ENCODE results near the gene AKAP17A. TPM values are rescaled to one million over a fixed set of nuclear protein-coding genes. Genes with fewer than 3 reads are reported as not detected.

The AKAP17A gene
- total RNA-seq, 1 experiment from 2014 or later, result 68.1 TPM

DNA sequence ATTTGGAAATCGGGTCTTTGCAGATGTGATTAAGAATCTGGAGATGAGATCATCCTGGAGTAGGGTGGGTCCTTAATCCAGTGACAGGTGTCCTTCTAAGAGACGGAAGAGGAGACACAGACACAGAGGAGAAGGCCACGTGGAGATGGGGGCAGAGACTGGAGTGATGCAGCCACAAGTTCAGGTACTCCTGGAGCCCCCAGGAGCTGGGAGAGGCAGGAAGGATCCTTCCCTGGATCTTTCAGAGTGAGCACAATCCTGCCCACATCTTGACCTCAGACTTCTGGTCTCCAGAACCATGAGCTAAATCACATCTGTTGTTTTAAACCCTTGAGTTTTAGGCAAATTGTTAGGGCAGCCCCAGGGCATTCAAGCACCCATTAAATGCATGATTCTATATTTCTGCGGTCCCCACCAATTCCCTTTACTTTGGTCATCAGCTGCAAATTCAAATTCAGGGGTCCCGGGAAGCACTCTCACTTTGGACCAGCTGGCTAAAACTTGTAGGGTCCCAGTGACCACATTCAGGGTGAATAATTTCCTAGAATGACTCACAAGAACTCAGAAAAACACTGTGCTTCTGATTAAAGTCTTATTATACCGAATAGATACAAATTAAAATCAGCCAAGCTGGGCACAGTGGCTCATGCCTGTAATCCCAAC is 12.8 kb upstream of the AKAP17A start (continued):
- TF ChIP-seq, protein P1, sequence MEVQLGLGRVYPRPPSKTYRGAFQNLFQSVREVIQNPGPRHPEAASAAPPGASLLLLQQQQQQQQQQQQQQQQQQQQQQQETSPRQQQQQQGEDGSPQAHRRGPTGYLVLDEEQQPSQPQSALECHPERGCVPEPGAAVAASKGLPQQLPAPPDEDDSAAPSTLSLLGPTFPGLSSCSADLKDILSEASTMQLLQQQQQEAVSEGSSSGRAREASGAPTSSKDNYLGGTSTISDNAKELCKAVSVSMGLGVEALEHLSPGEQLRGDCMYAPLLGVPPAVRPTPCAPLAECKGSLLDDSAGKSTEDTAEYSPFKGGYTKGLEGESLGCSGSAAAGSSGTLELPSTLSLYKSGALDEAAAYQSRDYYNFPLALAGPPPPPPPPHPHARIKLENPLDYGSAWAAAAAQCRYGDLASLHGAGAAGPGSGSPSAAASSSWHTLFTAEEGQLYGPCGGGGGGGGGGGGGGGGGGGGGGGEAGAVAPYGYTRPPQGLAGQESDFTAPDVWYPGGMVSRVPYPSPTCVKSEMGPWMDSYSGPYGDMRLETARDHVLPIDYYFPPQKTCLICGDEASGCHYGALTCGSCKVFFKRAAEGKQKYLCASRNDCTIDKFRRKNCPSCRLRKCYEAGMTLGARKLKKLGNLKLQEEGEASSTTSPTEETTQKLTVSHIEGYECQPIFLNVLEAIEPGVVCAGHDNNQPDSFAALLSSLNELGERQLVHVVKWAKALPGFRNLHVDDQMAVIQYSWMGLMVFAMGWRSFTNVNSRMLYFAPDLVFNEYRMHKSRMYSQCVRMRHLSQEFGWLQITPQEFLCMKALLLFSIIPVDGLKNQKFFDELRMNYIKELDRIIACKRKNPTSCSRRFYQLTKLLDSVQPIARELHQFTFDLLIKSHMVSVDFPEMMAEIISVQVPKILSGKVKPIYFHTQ (CRISPR knock-in tag; IDR thresholded peaks at IDR 0.05), result no peak
- no peak for TF ChIP-seq KAT7 (CRISPR knock-in tag; IDR thresholded peaks at IDR 0.05; ENCODE audit: borderline replicate concordance)
- TF ChIP-seq, protein P2, sequence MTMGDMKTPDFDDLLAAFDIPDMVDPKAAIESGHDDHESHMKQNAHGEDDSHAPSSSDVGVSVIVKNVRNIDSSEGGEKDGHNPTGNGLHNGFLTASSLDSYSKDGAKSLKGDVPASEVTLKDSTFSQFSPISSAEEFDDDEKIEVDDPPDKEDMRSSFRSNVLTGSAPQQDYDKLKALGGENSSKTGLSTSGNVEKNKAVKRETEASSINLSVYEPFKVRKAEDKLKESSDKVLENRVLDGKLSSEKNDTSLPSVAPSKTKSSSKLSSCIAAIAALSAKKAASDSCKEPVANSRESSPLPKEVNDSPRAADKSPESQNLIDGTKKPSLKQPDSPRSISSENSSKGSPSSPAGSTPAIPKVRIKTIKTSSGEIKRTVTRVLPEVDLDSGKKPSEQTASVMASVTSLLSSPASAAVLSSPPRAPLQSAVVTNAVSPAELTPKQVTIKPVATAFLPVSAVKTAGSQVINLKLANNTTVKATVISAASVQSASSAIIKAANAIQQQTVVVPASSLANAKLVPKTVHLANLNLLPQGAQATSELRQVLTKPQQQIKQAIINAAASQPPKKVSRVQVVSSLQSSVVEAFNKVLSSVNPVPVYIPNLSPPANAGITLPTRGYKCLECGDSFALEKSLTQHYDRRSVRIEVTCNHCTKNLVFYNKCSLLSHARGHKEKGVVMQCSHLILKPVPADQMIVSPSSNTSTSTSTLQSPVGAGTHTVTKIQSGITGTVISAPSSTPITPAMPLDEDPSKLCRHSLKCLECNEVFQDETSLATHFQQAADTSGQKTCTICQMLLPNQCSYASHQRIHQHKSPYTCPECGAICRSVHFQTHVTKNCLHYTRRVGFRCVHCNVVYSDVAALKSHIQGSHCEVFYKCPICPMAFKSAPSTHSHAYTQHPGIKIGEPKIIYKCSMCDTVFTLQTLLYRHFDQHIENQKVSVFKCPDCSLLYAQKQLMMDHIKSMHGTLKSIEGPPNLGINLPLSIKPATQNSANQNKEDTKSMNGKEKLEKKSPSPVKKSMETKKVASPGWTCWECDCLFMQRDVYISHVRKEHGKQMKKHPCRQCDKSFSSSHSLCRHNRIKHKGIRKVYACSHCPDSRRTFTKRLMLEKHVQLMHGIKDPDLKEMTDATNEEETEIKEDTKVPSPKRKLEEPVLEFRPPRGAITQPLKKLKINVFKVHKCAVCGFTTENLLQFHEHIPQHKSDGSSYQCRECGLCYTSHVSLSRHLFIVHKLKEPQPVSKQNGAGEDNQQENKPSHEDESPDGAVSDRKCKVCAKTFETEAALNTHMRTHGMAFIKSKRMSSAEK (CRISPR knock-in tag; IDR thresholded peaks at IDR 0.05; ENCODE audit: borderline replicate concordance), result no peak
- TF ChIP-seq CREM (CRISPR knock-in tag; IDR thresholded peaks at IDR 0.05), result no peak
- TF ChIP-seq, protein P3, sequence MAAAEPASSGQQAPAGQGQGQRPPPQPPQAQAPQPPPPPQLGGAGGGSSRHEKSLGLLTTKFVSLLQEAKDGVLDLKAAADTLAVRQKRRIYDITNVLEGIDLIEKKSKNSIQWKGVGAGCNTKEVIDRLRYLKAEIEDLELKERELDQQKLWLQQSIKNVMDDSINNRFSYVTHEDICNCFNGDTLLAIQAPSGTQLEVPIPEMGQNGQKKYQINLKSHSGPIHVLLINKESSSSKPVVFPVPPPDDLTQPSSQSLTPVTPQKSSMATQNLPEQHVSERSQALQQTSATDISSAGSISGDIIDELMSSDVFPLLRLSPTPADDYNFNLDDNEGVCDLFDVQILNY (CRISPR knock-in tag; IDR thresholded peaks at IDR 0.05), result no peak
- TF ChIP-seq SOX15 (CRISPR knock-in tag; IDR thresholded peaks at IDR 0.05), result no peak

DNA sequence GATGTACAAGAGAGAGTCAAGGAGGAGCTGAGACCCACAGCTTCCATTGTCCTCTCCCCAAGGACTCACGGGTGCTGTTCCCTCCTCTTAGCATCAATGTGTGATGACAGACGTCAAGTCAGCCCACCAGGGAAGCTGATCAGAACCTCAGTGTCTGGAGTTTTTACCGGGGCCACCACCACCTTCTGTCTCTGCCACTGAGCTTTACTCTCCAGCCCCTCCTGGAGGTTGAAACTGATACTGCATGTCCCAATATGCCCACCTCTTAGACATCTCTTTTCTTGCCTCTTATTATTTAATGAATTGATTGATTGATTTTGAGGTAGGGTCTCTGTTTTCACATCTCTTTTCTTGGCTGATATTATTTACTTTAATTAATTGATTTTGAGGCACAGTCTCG is 10.3 kb upstream of the AKAP17A start:
- DNase-seq (ENCODE audit: low spot score), result peak; percentile 75
- Mint-ChIP-seq H3K9me3 (peaks cover 18% of the 10 kb centered on the region), H3K4me1 (no peaks in the 10 kb centered on the region)

DNA sequence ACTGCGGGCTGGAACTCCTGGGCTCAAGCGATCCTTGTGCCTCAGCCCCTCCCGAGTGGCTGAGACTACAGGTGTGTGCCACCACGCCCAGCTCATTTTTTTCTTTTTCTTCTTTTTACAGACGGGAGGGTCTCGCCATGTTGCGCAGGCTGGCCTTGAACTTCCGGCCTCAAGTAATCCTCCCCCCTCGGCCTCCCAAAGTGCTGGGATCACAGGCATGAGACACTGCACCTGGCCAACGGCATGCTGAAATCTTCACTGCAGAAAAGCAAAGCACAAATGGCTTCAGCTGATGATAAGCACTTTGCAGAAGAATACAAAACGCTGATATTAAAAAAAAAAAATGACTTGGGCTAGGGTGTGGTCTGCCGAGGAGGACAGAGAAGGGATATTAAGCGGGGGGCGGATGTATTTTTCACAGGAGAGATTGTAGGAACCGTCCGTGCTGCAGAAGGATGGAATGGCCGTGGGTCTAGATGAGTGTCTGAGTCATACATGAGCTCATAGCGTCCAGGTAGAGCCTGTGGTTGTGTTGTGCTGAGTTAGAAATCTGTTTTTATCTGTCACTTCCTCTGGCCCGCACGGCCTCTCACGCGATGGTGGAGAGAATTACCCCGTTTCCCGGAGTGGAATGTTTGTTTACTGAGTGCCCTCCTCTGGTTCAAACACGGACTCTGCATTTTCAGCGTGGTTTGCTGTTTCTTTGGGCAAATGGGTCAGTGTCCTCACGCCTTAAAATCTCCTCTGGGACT is 8.5 kb upstream of the AKAP17A start:
- H3K36me3 Mint-ChIP-seq, result 0 out of 2 replicates have a peak, but pooled peaks cover 3% of the 10 kb centered on the region
- ATAC-seq (no peak), DNase-seq (ENCODE audit: low spot score) (no peak)
- CTCF ChIA-PET, result no interaction called here
- POLR2A ChIA-PET, result no interaction called here
- no peak overlapping the region for H3K27ac Mint-ChIP-seq
- H3K27me3 Mint-ChIP-seq (ENCODE audit: low read depth), result no peaks in the 10 kb centered on the region
- H3K9me3 Mint-ChIP-seq, result peaks cover 18% of the 10 kb centered on the region
- no peak overlapping the region for H3K4me3 Mint-ChIP-seq
- H3K4me1 Mint-ChIP-seq, result peaks cover 7% of the 10 kb centered on the region
- TF ChIP-seq, protein P4, sequence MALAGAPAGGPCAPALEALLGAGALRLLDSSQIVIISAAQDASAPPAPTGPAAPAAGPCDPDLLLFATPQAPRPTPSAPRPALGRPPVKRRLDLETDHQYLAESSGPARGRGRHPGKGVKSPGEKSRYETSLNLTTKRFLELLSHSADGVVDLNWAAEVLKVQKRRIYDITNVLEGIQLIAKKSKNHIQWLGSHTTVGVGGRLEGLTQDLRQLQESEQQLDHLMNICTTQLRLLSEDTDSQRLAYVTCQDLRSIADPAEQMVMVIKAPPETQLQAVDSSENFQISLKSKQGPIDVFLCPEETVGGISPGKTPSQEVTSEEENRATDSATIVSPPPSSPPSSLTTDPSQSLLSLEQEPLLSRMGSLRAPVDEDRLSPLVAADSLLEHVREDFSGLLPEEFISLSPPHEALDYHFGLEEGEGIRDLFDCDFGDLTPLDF (CRISPR knock-in tag; IDR thresholded peaks at IDR 0.05), result no peak
- TF ChIP-seq RORB (CRISPR knock-in tag; IDR thresholded peaks at IDR 0.05), result no peak
- TF ChIP-seq, protein P5, sequence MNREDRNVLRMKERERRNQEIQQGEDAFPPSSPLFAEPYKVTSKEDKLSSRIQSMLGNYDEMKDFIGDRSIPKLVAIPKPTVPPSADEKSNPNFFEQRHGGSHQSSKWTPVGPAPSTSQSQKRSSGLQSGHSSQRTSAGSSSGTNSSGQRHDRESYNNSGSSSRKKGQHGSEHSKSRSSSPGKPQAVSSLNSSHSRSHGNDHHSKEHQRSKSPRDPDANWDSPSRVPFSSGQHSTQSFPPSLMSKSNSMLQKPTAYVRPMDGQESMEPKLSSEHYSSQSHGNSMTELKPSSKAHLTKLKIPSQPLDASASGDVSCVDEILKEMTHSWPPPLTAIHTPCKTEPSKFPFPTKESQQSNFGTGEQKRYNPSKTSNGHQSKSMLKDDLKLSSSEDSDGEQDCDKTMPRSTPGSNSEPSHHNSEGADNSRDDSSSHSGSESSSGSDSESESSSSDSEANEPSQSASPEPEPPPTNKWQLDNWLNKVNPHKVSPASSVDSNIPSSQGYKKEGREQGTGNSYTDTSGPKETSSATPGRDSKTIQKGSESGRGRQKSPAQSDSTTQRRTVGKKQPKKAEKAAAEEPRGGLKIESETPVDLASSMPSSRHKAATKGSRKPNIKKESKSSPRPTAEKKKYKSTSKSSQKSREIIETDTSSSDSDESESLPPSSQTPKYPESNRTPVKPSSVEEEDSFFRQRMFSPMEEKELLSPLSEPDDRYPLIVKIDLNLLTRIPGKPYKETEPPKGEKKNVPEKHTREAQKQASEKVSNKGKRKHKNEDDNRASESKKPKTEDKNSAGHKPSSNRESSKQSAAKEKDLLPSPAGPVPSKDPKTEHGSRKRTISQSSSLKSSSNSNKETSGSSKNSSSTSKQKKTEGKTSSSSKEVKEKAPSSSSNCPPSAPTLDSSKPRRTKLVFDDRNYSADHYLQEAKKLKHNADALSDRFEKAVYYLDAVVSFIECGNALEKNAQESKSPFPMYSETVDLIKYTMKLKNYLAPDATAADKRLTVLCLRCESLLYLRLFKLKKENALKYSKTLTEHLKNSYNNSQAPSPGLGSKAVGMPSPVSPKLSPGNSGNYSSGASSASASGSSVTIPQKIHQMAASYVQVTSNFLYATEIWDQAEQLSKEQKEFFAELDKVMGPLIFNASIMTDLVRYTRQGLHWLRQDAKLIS (CRISPR knock-in tag; IDR thresholded peaks at IDR 0.05; ENCODE audit: borderline replicate concordance), result no peak
- no peak for TF ChIP-seq ZBTB21 (CRISPR knock-in tag; IDR thresholded peaks at IDR 0.05; ENCODE audit: borderline replicate concordance)
- TF ChIP-seq NR2C2 (CRISPR knock-in tag; IDR thresholded peaks at IDR 0.05), result no peak

More for the DNA sequence above, 10.3 kb upstream of the AKAP17A start:
- no peak for TF ChIP-seq RELA (CRISPR knock-in tag; IDR thresholded peaks at IDR 0.05; ENCODE audit: borderline replicate concordance)
- TF ChIP-seq, protein P6, sequence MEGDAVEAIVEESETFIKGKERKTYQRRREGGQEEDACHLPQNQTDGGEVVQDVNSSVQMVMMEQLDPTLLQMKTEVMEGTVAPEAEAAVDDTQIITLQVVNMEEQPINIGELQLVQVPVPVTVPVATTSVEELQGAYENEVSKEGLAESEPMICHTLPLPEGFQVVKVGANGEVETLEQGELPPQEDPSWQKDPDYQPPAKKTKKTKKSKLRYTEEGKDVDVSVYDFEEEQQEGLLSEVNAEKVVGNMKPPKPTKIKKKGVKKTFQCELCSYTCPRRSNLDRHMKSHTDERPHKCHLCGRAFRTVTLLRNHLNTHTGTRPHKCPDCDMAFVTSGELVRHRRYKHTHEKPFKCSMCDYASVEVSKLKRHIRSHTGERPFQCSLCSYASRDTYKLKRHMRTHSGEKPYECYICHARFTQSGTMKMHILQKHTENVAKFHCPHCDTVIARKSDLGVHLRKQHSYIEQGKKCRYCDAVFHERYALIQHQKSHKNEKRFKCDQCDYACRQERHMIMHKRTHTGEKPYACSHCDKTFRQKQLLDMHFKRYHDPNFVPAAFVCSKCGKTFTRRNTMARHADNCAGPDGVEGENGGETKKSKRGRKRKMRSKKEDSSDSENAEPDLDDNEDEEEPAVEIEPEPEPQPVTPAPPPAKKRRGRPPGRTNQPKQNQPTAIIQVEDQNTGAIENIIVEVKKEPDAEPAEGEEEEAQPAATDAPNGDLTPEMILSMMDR (IDR thresholded peaks at IDR 0.05), result peak; percentile 88
- no peak overlapping the region for H3K4me3 Mint-ChIP-seq
- ChIA-PET POLR2A (no interaction called here), CTCF (no interaction called here)
- no peaks in the 10 kb centered on the region for H3K27me3 Mint-ChIP-seq (ENCODE audit: low read depth)
- ATAC-seq, result peak; percentile 84
- H3K36me3 Mint-ChIP-seq, result 0 out of 2 replicates have a peak, but pooled peaks cover 3% of the 10 kb centered on the region
- H3K27ac Mint-ChIP-seq, result no peak overlapping the region
